ENCODE results near the gene TMPRSS12.
"Not testable (repeated sequence)": the region's sequence is repeated elsewhere in the genome, so short reads cannot be mapped to it uniquely, and the experiment has no call there.

Gene TMPRSS12, protein sequence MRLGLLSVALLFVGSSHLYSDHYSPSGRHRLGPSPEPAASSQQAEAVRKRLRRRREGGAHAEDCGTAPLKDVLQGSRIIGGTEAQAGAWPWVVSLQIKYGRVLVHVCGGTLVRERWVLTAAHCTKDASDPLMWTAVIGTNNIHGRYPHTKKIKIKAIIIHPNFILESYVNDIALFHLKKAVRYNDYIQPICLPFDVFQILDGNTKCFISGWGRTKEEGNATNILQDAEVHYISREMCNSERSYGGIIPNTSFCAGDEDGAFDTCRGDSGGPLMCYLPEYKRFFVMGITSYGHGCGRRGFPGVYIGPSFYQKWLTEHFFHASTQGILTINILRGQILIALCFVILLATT

DNA sequence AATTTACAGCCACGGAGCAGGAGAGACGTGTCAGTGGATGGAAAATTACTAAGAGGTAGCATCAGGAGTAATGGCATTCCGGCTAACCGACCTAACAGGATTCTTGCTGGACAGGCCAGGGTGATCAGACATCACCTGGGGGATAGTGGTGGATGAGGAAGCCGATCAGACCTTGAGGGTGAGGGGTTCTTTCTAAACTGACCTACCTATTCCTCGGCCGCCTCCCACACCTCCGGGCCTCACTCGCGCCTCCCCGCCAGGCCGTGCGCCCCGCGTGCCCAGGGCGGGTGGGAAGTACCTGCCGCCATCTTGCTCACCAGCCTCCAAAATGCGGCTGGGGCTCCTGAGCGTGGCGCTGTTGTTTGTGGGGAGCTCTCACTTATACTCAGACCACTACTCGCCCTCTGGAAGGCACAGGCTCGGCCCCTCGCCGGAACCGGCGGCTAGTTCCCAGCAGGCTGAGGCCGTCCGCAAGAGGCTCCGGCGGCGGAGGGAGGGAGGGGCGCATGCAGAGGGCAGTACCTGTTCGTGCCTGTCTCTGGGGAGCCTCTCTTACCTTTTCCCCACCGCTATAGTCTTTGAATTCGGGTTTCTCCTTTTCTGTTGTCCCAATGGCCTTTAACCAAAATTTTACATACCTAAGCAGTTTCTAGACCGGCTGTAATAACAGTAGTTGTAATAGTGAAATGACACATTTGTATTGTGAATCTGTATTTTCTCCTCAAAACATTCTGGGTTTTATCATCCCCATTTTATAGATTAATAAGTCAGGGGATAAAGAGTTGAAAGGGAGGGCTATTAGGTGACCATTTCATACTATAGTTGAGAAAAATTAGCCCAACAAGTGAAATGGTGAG, at the start of gene TMPRSS12:
TMPRSS12 (plus strand) TSS at position 290 of the 857 bp plus-strand sequence; CDS start at position 329, 39 bp downstream.
- ATAC-seq, result no peak

GRCh38 chr12:50799908-50800307, 42.8 kb upstream of the TMPRSS12 start:
- no peak for ATAC-seq

DNA sequence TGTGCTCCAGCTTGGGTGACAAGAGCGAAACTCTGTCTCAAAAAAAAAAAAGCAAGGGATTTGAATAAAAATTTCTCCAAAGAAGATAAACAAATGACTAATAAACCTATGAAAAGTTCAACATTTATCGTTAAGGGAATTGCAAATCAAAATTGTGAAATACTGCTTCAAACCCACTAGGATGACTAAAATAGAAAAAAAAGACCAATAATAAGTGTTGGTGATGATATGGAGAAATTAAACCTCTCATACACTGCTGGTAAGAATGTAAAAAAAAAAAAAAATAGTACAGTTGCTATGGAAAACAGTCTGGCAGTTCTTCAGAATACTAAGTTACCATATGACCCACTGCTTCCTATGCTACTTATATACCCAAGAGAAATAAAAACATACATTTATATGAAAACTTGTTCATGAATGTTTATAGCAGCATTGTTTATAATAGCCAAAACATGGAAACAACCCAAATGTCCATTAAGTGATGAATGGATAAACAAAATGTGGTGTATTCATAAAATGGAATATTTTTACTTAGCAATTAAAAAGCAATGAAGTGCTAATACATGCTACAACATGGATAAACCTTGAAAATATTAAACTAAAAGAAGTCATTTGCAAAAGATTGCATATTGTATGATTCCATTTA, 39.4 kb upstream of the TMPRSS12 start:
- no peak for ATAC-seq

GRCh38 chr12:50806176-50806575, 36.5 kb upstream of the TMPRSS12 start:
- no peak for ATAC-seq

- ATAC-seq, result not testable (repeated sequence)
Observed at GRCh38 chr12:50809131-50809530, 33.6 kb upstream of the TMPRSS12 start.

GRCh38 chr12:50814921-50815320, 27.8 kb upstream of the TMPRSS12 start:
- not testable (repeated sequence) for ATAC-seq

DNA sequence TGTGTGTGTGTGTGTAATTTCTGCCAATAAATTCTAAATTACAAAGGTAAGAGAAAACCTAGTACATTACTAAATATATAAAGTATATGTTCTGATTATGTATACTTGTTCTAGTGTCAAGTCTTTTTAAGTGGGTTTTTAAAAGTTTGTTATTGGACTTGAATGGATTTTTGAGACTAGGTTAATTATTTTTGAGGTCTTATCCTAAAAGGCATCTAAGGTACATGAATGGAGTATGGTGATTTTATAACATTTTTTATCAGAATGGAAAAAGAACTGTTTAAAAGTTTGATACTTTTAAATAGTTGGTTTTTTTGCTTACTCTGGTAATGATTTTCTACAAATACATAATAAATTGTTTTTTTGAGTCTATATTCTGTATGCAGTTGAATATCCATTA, 22.5 kb upstream of the TMPRSS12 start:
- no peak for ATAC-seq

- no peak for ATAC-seq
Observed at GRCh38 chr12:50822082-50822481, 20.6 kb upstream of the TMPRSS12 start.

- ATAC-seq, result not testable (repeated sequence)
Observed at GRCh38 chr12:50823724-50824123, 19.0 kb upstream of the TMPRSS12 start.

- ATAC-seq, result no peak
Observed at GRCh38 chr12:50824914-50825313, 17.8 kb upstream of the TMPRSS12 start.

DNA sequence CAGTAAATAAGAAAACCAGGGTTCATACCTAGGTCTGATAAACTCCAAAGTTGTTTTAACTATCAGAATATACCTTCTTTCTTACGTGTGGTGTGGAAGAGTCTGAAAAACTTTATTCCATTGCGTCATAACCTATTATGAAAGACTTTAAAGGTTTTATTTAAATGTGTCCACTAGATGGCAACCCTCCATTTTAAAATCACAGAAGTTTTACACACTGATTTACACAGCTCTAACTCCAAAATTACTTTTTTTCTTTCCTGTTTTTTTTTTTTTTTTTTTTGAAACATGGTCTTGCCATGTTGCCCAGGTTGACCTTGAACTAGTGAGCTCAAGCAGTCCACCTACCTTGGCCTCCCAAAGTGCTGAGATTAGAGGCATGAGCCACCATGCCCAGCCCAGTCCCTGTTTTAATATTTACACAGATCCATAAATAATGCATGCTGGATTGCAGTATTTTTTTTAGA, 17.3 kb upstream of the TMPRSS12 start:
- peak; percentile 55 to 69 for ATAC-seq

DNA sequence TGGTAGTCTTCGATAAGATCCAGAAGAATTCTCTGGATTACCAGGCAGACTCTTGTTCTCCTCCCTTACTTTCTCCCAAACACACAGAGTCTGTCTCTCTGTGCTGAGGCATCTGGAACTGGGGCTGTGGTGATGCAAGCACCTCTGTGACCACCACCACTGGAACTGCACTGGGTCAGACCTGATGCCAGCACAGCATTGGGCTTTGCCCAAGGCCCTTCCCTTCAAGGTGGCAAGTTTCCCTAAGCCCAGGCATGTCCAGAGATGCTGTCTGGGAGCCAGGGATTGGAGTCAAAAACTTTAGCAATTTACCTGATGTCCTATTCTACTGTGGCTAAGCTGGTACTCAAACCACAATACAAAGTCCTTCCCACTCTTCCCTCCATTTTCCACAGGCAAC, 14.6 kb upstream of the TMPRSS12 start:
- no peak for ATAC-seq

DNA sequence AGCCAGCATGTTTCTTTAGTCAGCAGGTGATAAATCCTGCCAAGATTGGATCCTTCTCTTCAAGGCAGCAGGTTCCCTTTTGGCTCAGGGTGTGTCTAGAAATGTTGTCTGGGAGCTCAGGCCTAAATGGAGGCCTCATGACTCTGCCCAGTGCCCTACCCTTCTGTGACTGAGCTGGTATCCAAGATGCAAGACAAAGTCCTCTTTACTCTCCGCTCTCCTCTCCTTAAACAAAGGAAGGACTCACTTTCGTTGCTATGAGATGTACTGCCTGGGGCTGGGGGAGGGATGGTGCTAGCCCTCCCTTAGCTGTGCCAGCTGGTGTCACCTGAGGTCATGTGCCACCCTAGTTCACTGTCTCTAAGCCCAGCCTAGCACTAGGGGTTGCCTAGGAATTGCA, 13.8 kb upstream of the TMPRSS12 start:
- no peak for ATAC-seq

DNA sequence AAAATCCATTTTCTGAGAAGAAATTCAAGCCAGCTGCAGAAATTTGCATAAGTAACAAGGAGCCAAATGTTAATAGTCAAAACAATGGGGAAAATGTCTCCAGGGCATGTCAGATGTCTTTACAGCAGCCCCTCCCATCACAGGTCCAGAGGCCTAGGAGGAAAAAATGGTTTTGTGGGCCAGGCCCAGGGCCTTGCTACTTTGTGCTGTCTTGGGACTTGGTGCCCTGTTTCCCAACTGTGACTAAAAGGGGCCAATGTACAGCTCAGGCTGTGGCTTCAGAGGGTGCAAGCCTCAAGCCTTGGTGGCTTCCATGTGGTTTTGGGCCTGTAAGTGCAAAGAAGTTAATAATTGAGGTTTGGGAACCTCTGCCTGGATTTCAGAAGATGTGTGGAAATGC, 8.9 kb upstream of the TMPRSS12 start:
- ATAC-seq, result not testable (repeated sequence)

DNA sequence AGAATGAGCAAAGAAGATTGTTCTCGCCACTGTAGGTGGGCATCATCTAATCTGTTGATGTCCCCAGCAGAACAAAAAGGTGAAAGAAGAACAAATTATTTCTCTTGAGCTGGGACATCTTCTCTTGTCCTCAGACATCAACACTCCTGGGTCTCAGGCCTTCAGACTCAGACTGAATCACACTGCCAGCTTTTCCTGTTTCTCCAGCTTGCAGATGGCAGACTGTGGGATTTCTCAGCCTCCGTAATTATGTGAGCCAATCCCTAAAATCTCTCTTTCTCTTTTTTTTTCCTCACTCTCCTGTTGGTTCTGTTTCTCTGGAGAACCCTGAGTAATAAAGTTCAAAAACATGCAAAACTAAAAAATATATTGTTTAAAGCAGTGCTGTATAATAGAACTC, 3.7 kb upstream of the TMPRSS12 start:
- no peak for ATAC-seq

DNA sequence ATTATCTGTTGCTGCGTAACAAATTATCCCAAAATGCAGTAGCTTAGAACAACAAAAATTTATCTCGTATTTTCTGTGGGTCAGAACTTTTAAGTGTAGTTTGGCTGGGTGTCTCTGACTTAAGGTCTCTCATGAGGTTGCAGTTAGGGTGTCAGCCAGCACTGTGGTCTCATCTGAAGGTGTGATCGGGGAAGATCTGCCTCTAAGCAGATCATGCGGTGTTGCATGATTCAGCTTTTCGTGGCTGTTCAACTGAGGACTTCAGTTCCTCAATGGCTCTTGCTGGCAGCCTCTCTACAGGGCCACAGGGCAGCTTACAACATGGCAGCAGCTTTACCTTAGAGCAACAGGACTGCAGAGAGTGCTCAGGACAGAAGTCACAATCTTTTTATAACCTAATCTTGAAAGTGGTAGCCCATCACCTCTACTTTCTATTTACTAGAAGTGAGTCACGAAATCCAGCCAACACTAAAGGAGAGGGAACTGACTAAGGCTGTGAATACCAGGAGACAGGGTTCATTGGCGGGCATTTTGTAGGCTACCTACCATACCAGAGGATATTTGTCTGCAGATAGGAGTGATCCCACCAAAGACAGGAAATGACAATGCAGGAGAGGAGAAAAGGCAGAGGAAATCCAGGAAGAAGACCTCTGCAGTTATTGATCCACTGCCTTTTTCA, 1.8 kb upstream of the TMPRSS12 start:
- ATAC-seq, result no peak

GRCh38 chr12:50841716-50842531, 802 bp upstream of the TMPRSS12 start:
- peak; percentile 56 to 66 for ATAC-seq

DNA sequence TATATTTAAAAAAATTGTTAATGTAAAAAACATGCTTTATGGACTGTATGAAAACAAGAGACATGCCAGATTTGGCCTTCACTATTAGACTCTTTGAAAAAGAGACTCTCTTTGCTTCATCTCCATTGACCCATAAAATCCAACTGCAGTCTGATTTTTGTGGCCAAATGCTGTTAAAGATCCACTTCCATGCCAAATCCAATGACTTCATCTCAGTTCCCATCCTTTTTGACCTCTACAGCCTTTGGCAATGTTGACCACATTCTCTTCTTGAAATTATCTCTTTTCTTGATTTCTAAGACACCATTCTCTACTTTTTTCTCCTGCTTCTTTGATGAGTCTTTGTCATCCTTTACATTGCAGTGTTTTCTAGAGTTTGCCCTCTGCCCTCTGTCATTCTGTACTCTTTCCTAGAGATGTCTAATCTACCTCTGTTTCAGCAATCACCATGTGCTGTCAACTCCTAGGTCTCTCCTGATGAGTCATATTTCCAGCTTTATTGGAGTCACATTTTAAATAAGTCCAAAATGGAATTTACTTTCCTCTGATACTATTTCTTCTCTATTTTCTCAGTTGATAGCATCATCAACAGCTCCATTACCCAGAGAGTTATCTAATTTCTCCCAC, 2.4 kb downstream of the TMPRSS12 start:
- ATAC-seq, result no peak

DNA sequence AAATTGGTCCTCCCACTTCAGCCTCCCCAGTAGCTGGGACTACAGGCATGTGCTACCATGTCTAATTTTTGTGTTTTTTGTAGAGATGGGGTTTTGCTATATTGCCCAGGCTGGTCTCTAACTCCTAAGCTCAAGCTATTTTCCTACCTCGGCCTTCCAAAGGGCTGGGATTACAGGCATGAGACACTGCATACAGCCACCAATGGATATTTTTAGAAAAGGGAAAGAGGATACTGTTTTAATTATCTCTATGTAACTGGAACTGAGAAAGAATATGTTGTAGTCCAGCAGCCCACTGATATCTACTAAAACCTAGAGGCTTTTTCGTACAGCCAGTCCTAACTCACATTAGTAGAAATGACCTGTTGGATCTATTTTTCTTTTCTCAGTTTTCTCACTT, 6.2 kb downstream of the TMPRSS12 start:
- no peak for ATAC-seq

DNA sequence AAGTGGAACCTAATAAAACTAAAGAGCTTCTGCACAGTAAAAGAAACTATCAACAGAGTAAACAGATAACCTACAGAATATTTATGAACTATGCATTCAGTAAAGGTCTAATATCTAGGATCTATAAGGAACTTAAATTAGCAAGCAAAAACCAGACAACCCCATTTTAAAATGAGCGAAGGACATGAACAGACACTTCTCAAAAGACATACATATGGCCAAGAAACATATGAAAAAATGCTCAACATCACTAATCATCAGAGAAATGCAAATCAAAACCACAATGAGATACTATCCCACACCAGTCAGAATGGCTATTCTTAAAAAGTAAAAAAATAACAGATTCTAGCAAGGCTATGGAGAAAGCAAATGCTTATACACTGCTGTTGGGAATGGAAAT, 12.5 kb downstream of the TMPRSS12 start:
- ATAC-seq, result not testable (repeated sequence)

DNA sequence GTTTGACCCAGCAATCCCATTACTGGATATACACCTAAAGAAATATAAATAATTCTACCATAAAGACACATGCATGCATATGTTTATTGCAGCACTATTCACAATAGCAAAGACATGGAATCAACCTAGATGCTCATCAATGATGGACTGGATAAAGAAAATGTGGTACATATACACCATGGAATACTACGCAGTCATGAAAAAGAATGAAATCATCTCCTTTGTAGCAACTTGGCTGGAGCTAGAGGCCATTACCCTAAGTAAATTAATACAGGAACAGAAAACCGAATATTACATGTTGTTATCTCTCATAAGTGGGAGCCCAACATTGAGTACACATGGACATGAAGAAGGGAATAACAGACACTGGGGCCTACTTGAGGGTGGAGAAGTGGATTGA, 13.0 kb downstream of the TMPRSS12 start:
- not testable (repeated sequence) for ATAC-seq

Measured in activated CD4-positive, CD25-positive, alpha-beta regulatory T cell treated with anti-CD3 and anti-CD28 coated beads, Interleukin-2, amount 50 U/mL, for 24 hours (primary cell).